GM18511 (cell line): ENCODE data around the gene DLGAP4.

Experiments used
- ATAC-seq: cut with Tn5 transposase; IDR thresholded peaks from one replicate; pipeline ENCODE4 v1.9.1; 2021; ENCODE audit warnings: mild to moderate bottlenecking, moderate library complexity; ENCODE audit not compliant: unreplicated experiment

DLGAP4 gene

DNA sequence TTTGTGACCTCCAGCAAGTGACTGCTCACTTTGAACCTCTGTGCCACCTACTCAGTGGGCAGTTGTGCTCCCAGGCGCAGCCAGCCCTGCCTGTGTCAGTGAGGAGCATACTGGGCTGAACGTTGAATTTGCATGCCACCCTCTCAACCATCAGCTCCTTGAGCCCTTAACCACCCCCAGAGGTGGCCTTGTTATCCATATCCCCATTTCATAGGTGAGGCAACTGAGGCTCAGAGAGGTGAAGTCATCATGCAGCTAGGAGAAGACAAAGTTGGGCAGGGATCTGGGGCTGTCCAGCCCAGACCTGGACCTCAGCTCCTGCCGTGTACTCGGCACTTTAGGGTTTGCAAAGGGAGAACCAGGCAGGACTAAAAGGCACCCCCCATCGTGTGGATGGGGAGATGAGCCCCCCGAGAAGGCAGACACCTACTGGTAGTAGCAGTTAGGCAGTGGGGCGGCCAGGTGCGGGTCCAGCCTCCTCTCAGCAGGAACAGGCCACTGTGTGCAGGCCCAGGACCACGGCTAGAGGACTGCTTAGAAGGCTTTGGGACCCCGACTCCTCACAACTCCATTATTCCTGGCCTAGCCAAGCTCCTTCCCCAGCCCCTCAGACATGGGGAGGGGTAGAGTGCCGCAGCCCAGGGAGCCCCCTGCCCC is 134.4 kb downstream of the DLGAP4 start:
- ATAC-seq, result no peak

GRCh38 chr20:36441027-36441414 is 134.9 kb downstream of the DLGAP4 start:
- no peak for ATAC-seq

DNA sequence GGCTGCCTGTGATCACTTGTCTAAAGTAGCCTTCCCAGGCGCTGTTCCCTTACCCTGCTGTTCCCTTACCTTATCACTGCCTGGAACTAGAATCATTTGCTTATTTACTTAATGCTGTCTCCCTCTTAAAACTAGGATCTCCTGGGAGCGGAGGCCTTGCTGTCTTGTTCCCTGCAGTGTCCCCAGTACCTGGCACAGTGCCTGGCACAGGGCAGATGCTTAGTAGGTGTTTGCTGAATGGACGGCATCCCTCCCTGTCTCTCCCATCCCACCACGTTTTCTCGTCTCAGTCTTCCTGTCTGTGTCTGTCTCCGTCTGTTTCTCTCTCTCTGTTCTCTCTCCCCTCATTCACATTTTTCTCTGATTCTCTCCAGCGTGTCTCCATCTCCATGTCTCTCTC is 135.3 kb downstream of the DLGAP4 start:
- no peak for ATAC-seq

- no peak for ATAC-seq
Measured at GRCh38 chr20:36445847-36446246, 139.7 kb downstream of the DLGAP4 start.

- no peak for ATAC-seq
Measured at GRCh38 chr20:36446557-36446956, 140.4 kb downstream of the DLGAP4 start.

GRCh38 chr20:36447101-36447500 is 141.0 kb downstream of the DLGAP4 start:
- no peak for ATAC-seq

- no peak for ATAC-seq
Measured at GRCh38 chr20:36449663-36450062, 143.5 kb downstream of the DLGAP4 start.

- no peak for ATAC-seq
Measured at GRCh38 chr20:36454332-36454697, 148.2 kb downstream of the DLGAP4 start.

DNA sequence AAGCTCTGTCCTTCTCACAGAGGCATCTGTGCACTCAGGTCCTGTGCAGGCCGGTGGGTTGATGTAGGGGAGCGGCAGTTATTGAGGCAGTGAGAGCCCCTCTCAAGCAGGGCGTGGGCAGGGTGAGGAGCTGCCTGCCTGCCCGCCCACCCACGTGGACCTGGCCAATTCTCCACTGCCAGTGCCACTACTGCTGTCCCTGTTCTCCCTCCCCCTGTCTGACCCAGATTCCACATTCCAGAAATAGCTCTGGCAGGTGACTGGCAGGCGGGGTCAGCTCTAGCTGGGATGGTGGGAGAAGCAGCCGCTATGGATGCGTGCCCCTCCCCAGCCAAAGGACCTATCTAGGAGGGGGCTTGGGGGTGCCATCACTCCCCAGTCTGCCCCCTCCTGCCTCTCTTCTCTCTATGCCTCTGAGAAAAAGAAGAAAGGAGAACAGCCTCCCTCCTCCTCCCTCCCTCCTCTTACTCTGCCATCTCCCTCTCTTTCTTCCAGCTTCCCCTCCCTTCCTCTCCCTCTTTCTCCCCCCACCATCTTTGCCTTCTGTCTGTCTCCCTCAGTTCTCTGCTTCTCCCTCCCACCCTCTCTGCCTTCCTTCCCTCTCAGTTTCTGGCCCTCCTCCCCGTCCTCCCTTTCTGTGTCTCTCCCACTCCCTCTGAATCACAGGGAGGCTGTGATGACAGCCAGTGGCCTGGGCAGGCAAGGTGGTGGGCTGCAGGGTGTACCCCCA is 148.7 kb downstream of the DLGAP4 start:
- ATAC-seq, result no peak

DNA sequence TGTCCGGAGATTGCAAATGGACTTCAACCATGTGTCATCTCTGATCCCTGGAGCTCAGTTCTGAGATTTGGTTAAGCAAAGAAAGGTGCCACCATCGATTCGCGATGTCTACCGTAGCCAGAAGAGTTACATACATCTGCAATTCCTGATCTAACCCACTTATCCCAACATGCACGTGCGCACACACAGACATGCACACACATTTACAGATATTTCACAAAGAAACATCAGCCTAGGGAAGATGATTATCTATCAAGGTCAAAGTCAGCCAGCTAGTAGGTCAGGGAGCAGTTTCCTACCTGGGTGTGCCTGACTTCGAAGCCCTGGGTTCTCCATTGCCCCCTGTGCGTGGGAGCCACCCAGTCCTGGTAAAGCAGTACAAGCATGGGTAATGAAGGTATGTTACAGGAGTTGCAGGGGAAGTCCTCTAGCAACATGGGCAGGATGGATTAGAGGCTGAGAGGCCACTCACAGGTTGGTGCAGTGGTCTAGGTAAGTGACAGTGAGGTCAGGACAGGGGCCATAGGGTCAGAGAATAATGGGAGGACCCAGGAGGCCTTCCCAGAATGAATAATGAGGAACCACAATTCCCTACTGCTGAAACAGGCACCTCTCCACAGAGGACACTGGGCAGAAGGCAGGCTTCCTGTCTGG is 150.0 kb downstream of the DLGAP4 start:
- ATAC-seq, result no peak

GRCh38 chr20:36460648-36461599 is 154.8 kb downstream of the DLGAP4 start:
- peak; percentile 65 for ATAC-seq

DNA sequence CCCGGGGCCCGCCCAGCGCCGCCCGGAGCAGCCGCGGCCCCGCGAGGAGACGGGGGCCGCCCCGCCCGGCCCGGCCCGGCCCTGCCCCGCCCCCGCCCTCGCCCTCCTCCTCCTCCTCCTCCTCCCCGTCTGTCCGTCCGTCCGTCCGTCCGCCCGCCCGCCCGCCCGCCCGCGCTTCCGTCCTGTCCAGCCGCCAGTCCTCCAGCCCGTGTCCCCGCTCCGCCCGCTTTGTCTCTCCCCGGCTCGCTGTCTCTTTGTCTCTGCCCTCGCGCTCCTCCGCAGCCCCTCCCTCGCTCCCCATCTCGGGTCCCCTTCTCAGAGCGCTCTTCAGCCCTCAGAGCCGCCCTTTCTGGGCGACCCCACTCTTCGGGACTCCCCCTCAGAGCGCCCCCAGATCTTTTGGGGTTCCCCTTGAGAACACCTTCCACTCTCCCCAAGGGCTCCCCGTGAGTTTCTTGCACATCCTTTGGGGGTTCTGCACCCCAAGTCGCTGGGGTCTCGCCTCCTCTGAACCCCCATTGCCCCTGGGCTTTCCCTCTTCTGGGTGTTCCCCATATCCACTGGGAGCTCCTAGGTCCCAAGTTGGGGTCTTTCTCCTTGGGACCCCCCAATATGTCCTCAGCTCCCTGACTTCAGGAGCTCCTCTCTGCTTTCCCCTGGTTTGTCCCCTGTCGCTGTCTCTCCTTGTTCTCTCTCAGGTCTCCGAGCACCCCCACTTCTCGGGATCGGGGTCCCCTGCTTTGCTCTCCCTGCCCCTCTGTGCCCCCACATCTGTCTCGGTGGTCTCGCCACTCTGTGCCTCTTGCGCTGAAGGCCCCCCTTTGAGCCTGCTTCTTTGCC is 155.7 kb downstream of the DLGAP4 start:
- peak; percentile 36 for ATAC-seq

DNA sequence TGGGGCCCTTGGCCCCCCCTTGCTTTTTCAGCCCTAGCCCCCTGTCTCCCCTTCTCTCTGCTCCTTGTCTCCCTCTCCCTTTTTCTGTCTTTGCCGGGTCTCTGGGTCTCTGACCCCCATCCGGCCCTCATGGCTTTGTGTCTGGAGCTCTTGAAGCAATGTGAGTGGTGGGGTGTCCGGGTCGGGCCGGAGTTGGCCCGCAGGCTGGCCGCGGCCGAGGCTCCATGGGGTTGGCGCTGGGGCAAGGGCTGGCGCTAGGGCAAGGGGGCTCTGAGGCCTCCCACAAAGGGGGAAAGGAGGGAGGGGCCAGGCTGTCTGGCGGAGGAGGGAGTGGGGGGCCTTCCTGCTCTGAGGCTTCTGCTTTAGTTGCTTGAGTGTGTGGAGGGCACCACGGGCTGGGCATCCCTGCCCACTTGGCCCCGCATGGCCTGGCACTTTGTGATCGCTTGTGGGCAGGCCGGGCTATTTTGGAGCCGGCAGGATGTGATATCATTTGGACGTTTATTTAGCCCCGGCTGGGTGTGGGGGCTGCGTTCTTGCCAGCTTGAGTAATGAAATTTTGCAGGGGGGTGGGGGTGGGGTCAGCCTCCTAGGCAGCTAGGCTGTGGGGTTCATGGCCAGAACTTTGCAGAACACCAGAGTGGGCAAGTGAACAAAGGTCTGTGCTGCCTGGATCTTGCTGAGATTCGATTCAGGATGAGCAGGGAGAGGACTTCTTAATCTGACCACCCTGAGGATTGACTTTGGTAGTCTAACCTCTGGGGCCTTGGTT is 156.5 kb downstream of the DLGAP4 start:
- no peak for ATAC-seq

GRCh38 chr20:36463212-36464061 is 157.3 kb downstream of the DLGAP4 start:
- ATAC-seq, result no peak

- ATAC-seq, result no peak
Measured at GRCh38 chr20:36465109-36466080, 159.3 kb downstream of the DLGAP4 start.

DNA sequence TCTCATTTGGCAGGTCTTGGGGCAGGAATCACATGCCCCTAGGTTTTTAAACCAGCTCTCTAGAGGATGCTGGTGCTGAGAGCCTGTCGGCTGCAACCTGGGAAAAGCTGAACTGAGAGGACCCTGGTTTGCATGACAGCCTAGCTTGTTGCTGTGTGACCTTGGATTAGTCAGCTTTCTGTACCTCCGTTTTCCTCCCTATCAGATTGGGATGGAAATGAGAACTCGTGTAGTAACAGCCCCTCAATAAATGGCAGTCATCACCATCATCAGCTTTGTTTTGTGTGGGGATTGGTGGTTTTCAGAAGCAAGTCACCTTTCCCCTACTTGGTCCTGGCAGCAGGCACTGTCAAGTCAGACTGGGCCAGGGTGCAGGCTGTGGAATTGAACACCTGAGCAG is 159.9 kb downstream of the DLGAP4 start:
- no peak for ATAC-seq
